ENCODE results near the gene MBD3L3. TPM values are rescaled to one million over a fixed set of nuclear protein-coding genes. Genes with fewer than 3 reads are reported as not detected.
"Not testable (repeated sequence)": the region's sequence is repeated elsewhere in the genome, so short reads cannot be mapped to it uniquely, and the experiment has no call there.

The MBD3L3 gene
- total and polyA plus RNA-seq, 8 donors, result not detected

DNA sequence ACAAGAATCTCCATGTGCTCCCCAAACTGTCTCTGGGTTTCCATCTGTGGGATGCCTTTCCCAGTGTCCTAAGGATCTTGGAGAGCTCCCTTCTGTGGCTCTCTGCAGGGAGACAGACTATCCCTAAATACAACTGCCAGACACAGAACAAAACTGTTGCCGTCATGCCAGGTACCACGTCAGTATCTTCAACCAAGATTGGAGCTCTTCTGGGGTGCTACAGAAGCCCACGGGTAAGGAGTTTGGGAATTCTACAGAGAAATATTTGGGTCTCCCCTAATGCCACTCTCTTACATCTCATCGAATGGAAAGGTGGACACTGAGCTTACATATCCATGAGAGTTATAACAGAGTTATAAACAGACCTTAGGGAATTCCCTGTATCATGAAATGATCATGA lies 4.9 kb upstream of the MBD3L3 start:
- H3K4me1 ChIP-seq, result no peaks in the 10 kb centered on the region
- no peak for DNase-seq
- no peaks in the 10 kb centered on the region for H3K36me3 ChIP-seq
- FAIRE-seq, result no peak
- TF ChIP-seq, protein P1, sequence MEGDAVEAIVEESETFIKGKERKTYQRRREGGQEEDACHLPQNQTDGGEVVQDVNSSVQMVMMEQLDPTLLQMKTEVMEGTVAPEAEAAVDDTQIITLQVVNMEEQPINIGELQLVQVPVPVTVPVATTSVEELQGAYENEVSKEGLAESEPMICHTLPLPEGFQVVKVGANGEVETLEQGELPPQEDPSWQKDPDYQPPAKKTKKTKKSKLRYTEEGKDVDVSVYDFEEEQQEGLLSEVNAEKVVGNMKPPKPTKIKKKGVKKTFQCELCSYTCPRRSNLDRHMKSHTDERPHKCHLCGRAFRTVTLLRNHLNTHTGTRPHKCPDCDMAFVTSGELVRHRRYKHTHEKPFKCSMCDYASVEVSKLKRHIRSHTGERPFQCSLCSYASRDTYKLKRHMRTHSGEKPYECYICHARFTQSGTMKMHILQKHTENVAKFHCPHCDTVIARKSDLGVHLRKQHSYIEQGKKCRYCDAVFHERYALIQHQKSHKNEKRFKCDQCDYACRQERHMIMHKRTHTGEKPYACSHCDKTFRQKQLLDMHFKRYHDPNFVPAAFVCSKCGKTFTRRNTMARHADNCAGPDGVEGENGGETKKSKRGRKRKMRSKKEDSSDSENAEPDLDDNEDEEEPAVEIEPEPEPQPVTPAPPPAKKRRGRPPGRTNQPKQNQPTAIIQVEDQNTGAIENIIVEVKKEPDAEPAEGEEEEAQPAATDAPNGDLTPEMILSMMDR (IDR thresholded peaks at IDR 0.05), result no peak
- H3K4me3 ChIP-seq, result no peak overlapping the region
- no peaks in the 10 kb centered on the region for H3K27me3 ChIP-seq
- no peak overlapping the region for H3K27ac ChIP-seq
- WGBS, 2 donors, result 65 to 71% methylated on average over 4 of the region's 4 CpGs
- intact Hi-C loops (cut with DNase I), result no loop called here
- ATAC-seq, result peak in 1 of 4 donors; percentile 22
- no peaks in the 10 kb centered on the region for H3K9me3 ChIP-seq

DNA sequence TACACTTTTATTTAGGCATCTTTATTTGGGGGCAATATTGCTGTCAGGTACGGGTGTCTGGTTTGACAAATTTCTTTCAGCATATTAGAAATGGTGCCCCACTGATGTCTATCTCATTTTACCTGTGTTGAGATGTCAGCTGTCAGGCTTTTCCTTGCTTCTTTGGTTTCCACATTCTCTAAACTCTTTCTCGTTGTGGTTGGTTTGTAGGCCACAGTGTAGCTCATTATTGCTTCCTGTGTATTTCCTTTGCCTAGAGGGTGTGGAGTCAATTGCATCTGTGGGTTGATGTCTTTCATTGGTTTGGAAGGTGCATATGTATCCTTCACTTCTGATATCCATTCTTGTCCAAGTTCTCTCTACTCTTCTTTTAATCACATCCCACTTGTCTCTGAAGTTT lies 1.5 kb upstream of the MBD3L3 start:
- ATAC-seq, result not testable (repeated sequence)

DNA sequence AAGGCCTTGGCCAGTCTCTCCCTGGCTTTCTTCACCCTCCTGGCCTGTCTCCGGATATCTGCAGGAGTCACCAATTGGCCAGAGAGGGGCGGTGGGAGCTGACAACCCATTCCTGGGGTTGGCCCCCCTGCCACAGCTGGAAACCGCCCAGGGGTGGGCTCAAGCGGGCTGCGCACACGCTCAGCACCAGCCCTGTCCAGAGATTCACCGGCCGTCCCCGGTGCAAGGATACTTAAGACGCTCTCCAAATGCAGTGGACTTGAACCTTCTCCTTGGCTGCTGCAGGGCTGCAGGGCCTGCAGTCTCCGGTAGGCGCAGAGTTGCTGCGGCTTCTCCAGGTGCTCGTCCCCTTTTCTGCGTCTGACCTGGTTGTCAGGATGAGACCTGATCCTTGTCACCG lies 2.1 kb downstream of the MBD3L3 start:
- H3K4me1 ChIP-seq; intact Hi-C loops (cut with DNase I); H3K4me3 ChIP-seq; H3K27me3 ChIP-seq; H3K36me3 ChIP-seq; H3K27ac ChIP-seq; FAIRE-seq; H3K9me3 ChIP-seq; DNase-seq; ATAC-seq: not testable (repeated sequence)
- WGBS, 2 donors, result 71 to 80% methylated on average over 8 of the region's 16 CpGs

More for the DNA sequence above, 1.5 kb upstream of the MBD3L3 start:
- DNase-seq; FAIRE-seq; H3K4me3 ChIP-seq; H3K4me1 ChIP-seq; intact Hi-C loops (cut with DNase I); H3K27me3 ChIP-seq; H3K36me3 ChIP-seq; H3K9me3 ChIP-seq; H3K27ac ChIP-seq: not testable (repeated sequence)
- 42 to 58% methylated on average over 1 of the region's 2 CpGs for WGBS, 2 donors

- FAIRE-seq, result not testable (repeated sequence)
Observed at GRCh38 chr19:7055679-7056078, 2.8 kb downstream of the MBD3L3 start.

DNA sequence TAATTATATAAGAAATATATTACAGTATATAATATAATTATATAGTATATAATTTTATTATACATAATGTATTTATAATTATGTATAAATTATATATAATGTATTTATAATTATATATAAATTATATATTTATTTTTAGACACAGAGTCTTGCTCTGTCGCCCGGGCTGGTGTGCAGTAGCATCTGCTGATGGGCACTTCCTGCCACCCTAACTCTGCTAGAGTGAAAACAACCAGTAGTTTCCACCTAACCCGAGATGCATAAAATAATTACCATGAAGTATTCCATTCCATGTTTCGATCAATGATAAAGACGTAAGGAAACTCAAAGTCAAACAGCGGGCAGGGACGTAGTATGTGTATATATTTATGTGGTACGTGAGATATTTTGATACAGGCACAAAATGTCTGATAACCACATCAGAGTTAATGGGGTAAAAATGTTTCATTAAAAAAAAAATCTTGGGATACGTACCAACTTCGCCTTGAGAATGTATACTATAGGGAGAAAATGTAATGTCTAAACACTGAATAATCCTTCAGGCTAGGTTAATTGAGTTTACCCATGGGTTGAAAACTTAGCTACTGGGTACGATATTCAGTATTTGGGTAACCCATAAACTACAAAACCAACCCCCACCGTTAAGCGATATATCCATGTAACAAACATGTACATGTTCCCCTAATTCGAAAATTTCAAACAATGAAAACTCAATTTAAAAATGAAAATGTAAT lies 3.7 kb downstream of the MBD3L3 start:
- H3K36me3 ChIP-seq; H3K9me3 ChIP-seq; intact Hi-C loops (cut with DNase I); H3K4me1 ChIP-seq; H3K27ac ChIP-seq; DNase-seq; H3K4me3 ChIP-seq; H3K27me3 ChIP-seq; ATAC-seq: not testable (repeated sequence)
- peak; percentile 41 for FAIRE-seq
- WGBS, 2 donors, result 90 to 98% methylated on average over 8 to 12 of the region's 14 CpGs

More at GRCh38 chr19:7055679-7056078, 2.8 kb downstream of the MBD3L3 start:
- H3K9me3 ChIP-seq; DNase-seq; ATAC-seq; H3K36me3 ChIP-seq; H3K27me3 ChIP-seq; H3K27ac ChIP-seq; intact Hi-C loops (cut with DNase I); H3K4me1 ChIP-seq; H3K4me3 ChIP-seq: not testable (repeated sequence)
- 80 to 86% methylated on average over 12 of the region's 14 CpGs for WGBS, 2 donors

DNA sequence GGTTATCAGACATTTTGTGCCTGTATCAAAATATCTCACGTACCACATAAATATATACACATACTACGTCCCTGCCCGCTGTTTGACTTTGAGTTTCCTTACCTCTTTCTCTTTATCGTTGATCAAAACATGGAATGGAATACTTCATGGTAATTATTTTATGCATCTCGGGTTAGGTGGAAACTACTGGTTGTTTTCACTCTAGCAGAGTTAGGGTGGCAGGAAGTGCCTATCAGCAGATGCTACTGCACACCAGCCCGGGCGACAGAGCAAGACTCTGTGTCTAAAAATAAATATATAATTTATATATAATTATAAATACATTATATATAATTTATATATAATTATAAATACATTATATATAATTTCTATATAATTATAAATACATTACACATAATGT lies 5.6 kb downstream of the MBD3L3 start:
- FAIRE-seq; H3K36me3 ChIP-seq; DNase-seq; H3K27me3 ChIP-seq; intact Hi-C loops (cut with DNase I); H3K27ac ChIP-seq; H3K9me3 ChIP-seq; H3K4me1 ChIP-seq; H3K4me3 ChIP-seq; ATAC-seq: not testable (repeated sequence)
- 87 to 89% methylated on average over 7 of the region's 7 CpGs for WGBS, 2 donors

DNA sequence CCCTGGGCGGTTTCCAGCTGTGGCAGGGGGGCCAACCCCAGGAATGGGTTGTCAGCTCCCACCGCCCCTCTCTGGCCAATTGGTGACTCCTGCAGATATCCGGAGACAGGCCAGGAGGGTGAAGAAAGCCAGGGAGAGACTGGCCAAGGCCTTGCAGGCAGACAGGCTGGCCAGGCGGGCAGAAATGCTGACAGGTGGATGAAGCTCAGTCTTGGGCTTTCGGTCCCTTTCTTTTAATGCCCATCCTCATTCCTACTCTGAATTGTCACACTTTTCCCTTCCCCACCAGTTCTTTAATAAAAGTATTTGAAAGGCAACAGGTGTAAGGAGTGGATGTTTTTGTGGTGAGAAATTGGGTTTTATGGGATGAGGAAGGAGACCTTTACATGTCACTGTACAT lies 7.1 kb downstream of the MBD3L3 start:
- DNase-seq; H3K9me3 ChIP-seq; ATAC-seq; H3K4me3 ChIP-seq; H3K4me1 ChIP-seq; intact Hi-C loops (cut with DNase I); H3K27me3 ChIP-seq; H3K36me3 ChIP-seq; FAIRE-seq; H3K27ac ChIP-seq: not testable (repeated sequence)
- WGBS, 2 donors, result 77 to 93% methylated on average over 2 of the region's 5 CpGs

- H3K27me3 ChIP-seq; H3K36me3 ChIP-seq; H3K9me3 ChIP-seq; DNase-seq; H3K4me3 ChIP-seq; H3K4me1 ChIP-seq; H3K27ac ChIP-seq; ATAC-seq; intact Hi-C loops (cut with DNase I); FAIRE-seq: not testable (repeated sequence)
- no CpG with 5 or more reads among the region's 7 CpGs for WGBS, 2 donors
Observed at GRCh38 chr19:7049021-7049420, 9.5 kb downstream of the MBD3L3 start, which contains the start of gene MBD3L2. TSS of gene MBD3L2 (plus strand) at chr19:7049321. CDS start at chr19:7049374, 53 bp downstream.

DNA sequence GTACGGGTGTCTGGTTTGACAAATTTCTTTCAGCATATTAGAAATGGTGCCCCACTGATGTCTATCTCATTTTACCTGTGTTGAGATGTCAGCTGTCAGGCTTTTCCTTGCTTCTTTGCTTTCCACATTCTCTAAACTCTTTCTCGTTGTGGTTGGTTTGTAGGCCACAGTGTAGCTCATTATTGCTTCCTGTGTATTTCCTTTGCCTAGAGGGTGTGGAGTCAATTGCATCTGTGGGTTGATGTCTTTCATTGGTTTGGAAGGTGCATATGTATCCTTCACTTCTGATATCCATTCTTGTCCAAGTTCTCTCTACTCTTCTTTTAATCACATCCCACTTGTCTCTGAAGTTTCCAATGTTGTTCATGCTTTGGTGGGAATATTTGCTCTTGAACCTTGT lies 16.9 kb downstream of the MBD3L3 start:
- intact Hi-C loops (cut with DNase I); FAIRE-seq: not testable (repeated sequence)
- WGBS, 2 donors, result no CpG with 5 or more reads among the region's 2 CpGs

GRCh38 chr19:7040079-7040478 lies 18.4 kb downstream of the MBD3L3 start, which contains the start of gene MBD3L4:
TSS of gene MBD3L4 (minus strand) at chr19:7040179. CDS start at chr19:7040144, 35 bp downstream.
- ATAC-seq; FAIRE-seq; H3K27ac ChIP-seq; DNase-seq; H3K4me1 ChIP-seq; intact Hi-C loops (cut with DNase I); H3K9me3 ChIP-seq; H3K27me3 ChIP-seq; H3K4me3 ChIP-seq; H3K36me3 ChIP-seq: not testable (repeated sequence)
- WGBS, 2 donors, result no CpG with 5 or more reads among the region's 9 CpGs

More for the DNA sequence above, 16.9 kb downstream of the MBD3L3 start:
- not testable (repeated sequence) for DNase-seq, H3K9me3 ChIP-seq, H3K36me3 ChIP-seq, H3K4me1 ChIP-seq, ATAC-seq, H3K27me3 ChIP-seq, H3K27ac ChIP-seq, H3K4me3 ChIP-seq

DNA sequence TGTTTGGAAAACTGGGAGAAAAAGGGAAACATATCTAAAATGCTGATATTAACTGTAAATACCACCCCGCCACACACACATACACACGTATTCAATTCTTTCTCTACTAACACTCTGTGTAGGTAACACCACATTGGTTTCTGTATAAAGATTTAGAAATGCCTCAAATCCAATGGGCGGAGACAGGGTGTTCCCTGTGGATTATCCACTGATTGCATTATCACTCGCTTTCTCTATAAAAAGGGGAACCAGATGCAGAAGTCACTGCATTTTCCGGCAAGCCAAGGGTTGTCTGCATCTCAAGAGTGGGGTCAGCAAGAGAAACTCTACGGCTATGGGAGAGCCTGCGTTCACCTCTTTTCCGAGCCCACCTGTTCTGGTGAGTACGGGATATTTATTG lies 28.2 kb downstream of the MBD3L3 start, which contains the start of gene MBD3L5:
MBD3L5 (plus strand) TSS at position 301 of the 400 bp plus-strand sequence; CDS start at position 335, 34 bp downstream.
- ATAC-seq; H3K4me3 ChIP-seq; intact Hi-C loops (cut with DNase I); H3K36me3 ChIP-seq; DNase-seq; H3K27me3 ChIP-seq; H3K27ac ChIP-seq; H3K4me1 ChIP-seq; H3K9me3 ChIP-seq; FAIRE-seq: not testable (repeated sequence)
- WGBS, 2 donors, result no CpG with 5 or more reads among the region's 9 CpGs
